ENCODE measurements around the gene TAS1R3. TPM values are rescaled to one million over a fixed set of nuclear protein-coding genes. Genes with fewer than 3 reads are reported as not detected.

The TAS1R3 gene
- total RNA-seq, 1 donor from 2014 or later = 1.1 TPM

GRCh38 chr1:1340791-1341548 is 9.9 kb downstream of the TAS1R3 start:
- Mint-ChIP-seq H3K27ac (no peak overlapping the region), H3K9me3 (ENCODE audit: low read depth) (no peaks in the 10 kb centered on the region), H3K4me3 (ENCODE audit: low read depth) (no peak overlapping the region), H3K27me3 (no peaks in the 10 kb centered on the region), H3K36me3 (ENCODE audit: insufficient read depth) (peaks cover 9% of the 10 kb centered on the region), H3K4me1 (ENCODE audit: low read depth) (no peaks in the 10 kb centered on the region)
- TF ChIP-seq, protein P1, sequence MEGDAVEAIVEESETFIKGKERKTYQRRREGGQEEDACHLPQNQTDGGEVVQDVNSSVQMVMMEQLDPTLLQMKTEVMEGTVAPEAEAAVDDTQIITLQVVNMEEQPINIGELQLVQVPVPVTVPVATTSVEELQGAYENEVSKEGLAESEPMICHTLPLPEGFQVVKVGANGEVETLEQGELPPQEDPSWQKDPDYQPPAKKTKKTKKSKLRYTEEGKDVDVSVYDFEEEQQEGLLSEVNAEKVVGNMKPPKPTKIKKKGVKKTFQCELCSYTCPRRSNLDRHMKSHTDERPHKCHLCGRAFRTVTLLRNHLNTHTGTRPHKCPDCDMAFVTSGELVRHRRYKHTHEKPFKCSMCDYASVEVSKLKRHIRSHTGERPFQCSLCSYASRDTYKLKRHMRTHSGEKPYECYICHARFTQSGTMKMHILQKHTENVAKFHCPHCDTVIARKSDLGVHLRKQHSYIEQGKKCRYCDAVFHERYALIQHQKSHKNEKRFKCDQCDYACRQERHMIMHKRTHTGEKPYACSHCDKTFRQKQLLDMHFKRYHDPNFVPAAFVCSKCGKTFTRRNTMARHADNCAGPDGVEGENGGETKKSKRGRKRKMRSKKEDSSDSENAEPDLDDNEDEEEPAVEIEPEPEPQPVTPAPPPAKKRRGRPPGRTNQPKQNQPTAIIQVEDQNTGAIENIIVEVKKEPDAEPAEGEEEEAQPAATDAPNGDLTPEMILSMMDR (IDR thresholded peaks at IDR 0.05; ENCODE audit: unreplicated experiment) = no peak
- no peak for DNase-seq (ENCODE audit: low spot score, unreplicated experiment)

- TF ChIP-seq, protein P1 (IDR thresholded peaks at IDR 0.05; ENCODE audit: unreplicated experiment) = no peak
- Mint-ChIP-seq H3K4me3 (ENCODE audit: low read depth) (no peak overlapping the region), H3K27me3 (no peaks in the 10 kb centered on the region), H3K36me3 (ENCODE audit: insufficient read depth) (peaks cover 9% of the 10 kb centered on the region), H3K4me1 (ENCODE audit: low read depth) (no peaks in the 10 kb centered on the region), H3K9me3 (ENCODE audit: low read depth) (no peaks in the 10 kb centered on the region), H3K27ac (no peak overlapping the region)
- DNase-seq (ENCODE audit: low spot score, unreplicated experiment) = no peak
These were observed 10.5 kb downstream of the TAS1R3 start for GRCh38 chr1:1341549-1342021.

- Mint-ChIP-seq H3K27ac (no peak overlapping the region), H3K27me3 (no peaks in the 10 kb centered on the region), H3K4me1 (ENCODE audit: low read depth) (peaks cover under 1% of the 10 kb centered on the region), H3K9me3 (ENCODE audit: low read depth) (no peaks in the 10 kb centered on the region), H3K4me3 (ENCODE audit: low read depth) (no peak overlapping the region), H3K36me3 (ENCODE audit: insufficient read depth) (peaks cover 9% of the 10 kb centered on the region)
- TF ChIP-seq, protein P1 (IDR thresholded peaks at IDR 0.05; ENCODE audit: unreplicated experiment) = no peak
- no peak for DNase-seq (ENCODE audit: low spot score, unreplicated experiment)
These were observed 11.0 kb downstream of the TAS1R3 start for GRCh38 chr1:1342061-1342562.

GRCh38 chr1:1342584-1343115 is 11.6 kb downstream of the TAS1R3 start:
- TF ChIP-seq, protein P1 (IDR thresholded peaks at IDR 0.05; ENCODE audit: unreplicated experiment) = no peak
- Mint-ChIP-seq H3K4me3 (ENCODE audit: low read depth) (no peak overlapping the region), H3K27me3 (no peaks in the 10 kb centered on the region), H3K9me3 (ENCODE audit: low read depth) (no peaks in the 10 kb centered on the region), H3K36me3 (ENCODE audit: insufficient read depth) (peaks cover 9% of the 10 kb centered on the region), H3K27ac (no peak overlapping the region), H3K4me1 (ENCODE audit: low read depth) (peaks cover 5% of the 10 kb centered on the region)
- no peak for DNase-seq (ENCODE audit: low spot score, unreplicated experiment)

DNA sequence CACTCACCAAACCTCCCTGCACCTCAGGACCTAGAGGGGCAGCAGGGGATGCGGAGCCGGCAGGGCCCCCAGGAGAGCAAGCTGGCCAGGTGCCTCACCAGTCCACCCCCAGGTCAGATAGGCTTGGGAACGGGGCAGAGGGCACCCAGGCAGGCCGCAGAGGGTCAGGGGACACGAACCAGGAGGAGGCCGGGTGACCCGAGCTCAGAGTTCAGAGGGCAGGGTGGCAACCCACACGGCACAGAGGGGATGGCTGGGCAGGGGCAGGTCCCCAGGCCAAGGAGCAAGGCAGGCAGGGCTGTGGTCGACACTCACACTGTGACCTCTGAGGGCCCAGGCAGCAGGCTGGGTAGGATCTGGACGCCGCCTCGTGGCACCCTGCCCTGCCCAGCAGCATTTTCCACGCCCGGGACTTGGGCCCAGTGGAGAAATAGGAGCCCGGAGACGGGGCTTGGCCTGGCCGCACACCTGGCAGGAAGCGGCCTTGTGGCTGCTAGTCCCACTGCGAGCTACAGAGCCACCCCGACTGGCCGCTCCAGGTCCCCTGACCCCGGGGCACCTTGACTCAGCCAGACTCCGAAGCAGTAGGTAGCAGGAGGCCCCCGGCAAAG is 12.8 kb downstream of the TAS1R3 start:
- Mint-ChIP-seq H3K36me3 (ENCODE audit: insufficient read depth) (peaks cover 9% of the 10 kb centered on the region), H3K4me3 (ENCODE audit: low read depth) (no peak overlapping the region), H3K27ac (no peak overlapping the region), H3K9me3 (ENCODE audit: low read depth) (no peaks in the 10 kb centered on the region), H3K27me3 (no peaks in the 10 kb centered on the region), H3K4me1 (ENCODE audit: low read depth) (peaks cover 9% of the 10 kb centered on the region)
- DNase-seq (ENCODE audit: low spot score, unreplicated experiment) = no peak
- TF ChIP-seq, protein P1 (IDR thresholded peaks at IDR 0.05; ENCODE audit: unreplicated experiment) = no peak
